Measurements from ENCODE around the gene TNC. TPM values are rescaled to one million over a fixed set of nuclear protein-coding genes. Genes with fewer than 3 reads are reported as not detected.

Gene TNC
- total RNA-seq, 1 donor from 2014 or later = 52.9 TPM

GRCh38 chr9:115069302-115069701, 48.7 kb downstream of the TNC start:
- TF ChIP-seq CTCF (IDR thresholded peaks at IDR 0.05) = no peak
- no peaks in the 10 kb centered on the region for H3K9me3 ChIP-seq
- DNase-seq (no peak), ATAC-seq (no peak)
- no peaks in the 10 kb centered on the region for H3K27me3 ChIP-seq
- no peaks in the 10 kb centered on the region for H3K36me3 ChIP-seq
- no peak overlapping the region for H3K4me3 ChIP-seq
- intact Hi-C loops (cut with DNase I) = no loop called here
- H3K27ac ChIP-seq = no peak overlapping the region
- no peaks in the 10 kb centered on the region for H3K4me1 ChIP-seq

DNA sequence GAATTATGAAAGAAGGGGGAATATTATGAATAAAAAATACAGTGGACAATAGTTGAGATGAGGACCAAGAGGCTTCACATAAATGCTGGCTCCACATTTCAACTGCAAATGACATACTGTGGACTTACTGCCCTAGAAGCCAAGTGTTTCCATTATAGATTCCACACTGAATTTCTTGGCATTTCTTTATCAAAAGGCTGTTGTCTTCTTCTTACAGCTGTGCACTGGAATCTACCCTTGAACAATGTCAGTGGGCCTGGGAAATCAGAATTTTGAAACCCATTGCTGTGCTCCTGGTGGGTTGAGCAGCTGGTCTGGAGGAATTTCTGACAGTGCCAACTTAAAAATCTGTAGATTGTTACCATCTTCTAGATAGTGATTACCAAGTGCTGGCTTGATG, 49.9 kb downstream of the TNC start:
- Histone ChIP-seq H3K27me3 (no peaks in the 10 kb centered on the region), H3K36me3 (no peaks in the 10 kb centered on the region), H3K4me3 (no peak overlapping the region), H3K4me1 (no peaks in the 10 kb centered on the region), H3K27ac (no peak overlapping the region), H3K9me3 (no peaks in the 10 kb centered on the region)
- no peak for TF ChIP-seq CTCF (IDR thresholded peaks at IDR 0.05)
- no peak for DNase-seq
- ATAC-seq = no peak
- intact Hi-C loops (cut with DNase I) = no loop called here

GRCh38 chr9:115063058-115063845, 54.7 kb downstream of the TNC start:
- no peak for DNase-seq
- Histone ChIP-seq H3K4me3 (no peak overlapping the region), H3K36me3 (no peaks in the 10 kb centered on the region), H3K9me3 (no peaks in the 10 kb centered on the region), H3K27ac (no peak overlapping the region), H3K4me1 (no peaks in the 10 kb centered on the region), H3K27me3 (no peaks in the 10 kb centered on the region)
- intact Hi-C loops (cut with DNase I) = no loop called here
- TF ChIP-seq CTCF (IDR thresholded peaks at IDR 0.05) = no peak
- no peak for ATAC-seq

- Histone ChIP-seq H3K27me3 (no peaks in the 10 kb centered on the region), H3K4me1 (no peaks in the 10 kb centered on the region), H3K36me3 (no peaks in the 10 kb centered on the region), H3K4me3 (no peak overlapping the region), H3K9me3 (no peaks in the 10 kb centered on the region), H3K27ac (no peak overlapping the region)
- intact Hi-C loops (cut with DNase I) = no loop called here
- DNase-seq = no peak
- no peak for ATAC-seq
- TF ChIP-seq CTCF (IDR thresholded peaks at IDR 0.05) = no peak
These were observed 59.2 kb downstream of the TNC start for GRCh38 chr9:115058684-115059315.

DNA sequence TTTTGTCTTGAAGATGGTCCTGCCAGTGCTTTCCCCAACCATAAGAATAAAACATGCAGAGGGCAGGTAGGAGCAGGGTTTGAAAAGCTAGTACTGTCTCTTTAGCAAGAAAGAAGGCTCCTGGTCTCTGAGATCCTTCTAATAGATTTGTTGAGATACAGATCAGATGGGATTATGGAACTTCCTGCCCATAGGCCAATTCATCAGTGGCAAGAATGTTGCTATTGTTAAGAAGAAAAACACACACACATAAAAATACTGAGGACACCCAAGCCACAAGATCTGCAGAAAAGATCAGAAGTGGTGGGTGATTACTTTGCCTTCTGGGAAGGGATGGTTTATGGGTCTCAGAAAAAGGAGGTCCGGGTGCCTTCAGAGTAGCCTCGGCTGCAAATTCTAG, 59.8 kb downstream of the TNC start:
- DNase-seq = no peak
- no peaks in the 10 kb centered on the region for H3K27me3 ChIP-seq
- no peak overlapping the region for H3K27ac ChIP-seq
- no peak for TF ChIP-seq CTCF (IDR thresholded peaks at IDR 0.05)
- no peaks in the 10 kb centered on the region for H3K4me1 ChIP-seq
- intact Hi-C loops (cut with DNase I) = no loop called here
- H3K9me3 ChIP-seq = no peaks in the 10 kb centered on the region
- H3K36me3 ChIP-seq = no peaks in the 10 kb centered on the region
- ATAC-seq = no peak
- H3K4me3 ChIP-seq = no peak overlapping the region

All from upper lobe of right lung (tissue), 1 donor.